CD4-positive, alpha-beta T cell treated with Interleukin-6 for 4 hours (primary cell): Measurements from ENCODE around the gene DNAAF2.
"Not testable (repeated sequence)": the region's sequence is repeated elsewhere in the genome, so short reads cannot be mapped to it uniquely, and the experiment has no call there.

Source experiments
- DNase-seq: peaks from one replicate; pipeline ENCODE4 v3.0.0-alpha.2; 2020; ENCODE audit warnings: mixed read lengths

Gene DNAAF2

DNA sequence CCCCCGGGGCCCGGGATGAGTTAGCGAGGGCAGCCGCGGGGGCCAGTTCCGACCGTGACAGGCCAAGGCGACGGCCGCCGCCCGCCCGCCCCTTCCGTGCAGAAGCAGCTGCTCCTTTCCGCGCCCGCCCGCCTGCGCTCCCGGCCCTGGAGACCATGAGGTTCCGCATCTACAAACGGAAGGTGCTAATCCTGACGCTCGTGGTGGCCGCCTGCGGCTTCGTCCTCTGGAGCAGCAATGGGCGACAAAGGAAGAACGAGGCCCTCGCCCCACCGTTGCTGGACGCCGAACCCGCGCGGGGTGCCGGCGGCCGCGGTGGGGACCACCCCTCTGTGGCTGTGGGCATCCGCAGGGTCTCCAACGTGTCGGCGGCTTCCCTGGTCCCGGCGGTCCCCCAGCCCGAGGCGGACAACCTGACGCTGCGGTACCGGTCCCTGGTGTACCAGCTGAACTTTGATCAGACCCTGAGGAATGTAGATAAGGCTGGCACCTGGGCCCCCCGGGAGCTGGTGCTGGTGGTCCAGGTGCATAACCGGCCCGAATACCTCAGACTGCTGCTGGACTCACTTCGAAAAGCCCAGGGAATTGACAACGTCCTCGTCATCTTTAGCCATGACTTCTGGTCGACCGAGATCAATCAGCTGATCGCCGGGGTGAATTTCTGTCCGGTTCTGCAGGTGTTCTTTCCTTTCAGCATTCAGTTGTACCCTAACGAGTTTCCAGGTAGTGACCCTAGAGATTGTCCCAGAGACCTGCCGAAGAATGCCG, 13.7 kb downstream of the DNAAF2 start:
- DNase-seq = peak; percentile 68

DNA sequence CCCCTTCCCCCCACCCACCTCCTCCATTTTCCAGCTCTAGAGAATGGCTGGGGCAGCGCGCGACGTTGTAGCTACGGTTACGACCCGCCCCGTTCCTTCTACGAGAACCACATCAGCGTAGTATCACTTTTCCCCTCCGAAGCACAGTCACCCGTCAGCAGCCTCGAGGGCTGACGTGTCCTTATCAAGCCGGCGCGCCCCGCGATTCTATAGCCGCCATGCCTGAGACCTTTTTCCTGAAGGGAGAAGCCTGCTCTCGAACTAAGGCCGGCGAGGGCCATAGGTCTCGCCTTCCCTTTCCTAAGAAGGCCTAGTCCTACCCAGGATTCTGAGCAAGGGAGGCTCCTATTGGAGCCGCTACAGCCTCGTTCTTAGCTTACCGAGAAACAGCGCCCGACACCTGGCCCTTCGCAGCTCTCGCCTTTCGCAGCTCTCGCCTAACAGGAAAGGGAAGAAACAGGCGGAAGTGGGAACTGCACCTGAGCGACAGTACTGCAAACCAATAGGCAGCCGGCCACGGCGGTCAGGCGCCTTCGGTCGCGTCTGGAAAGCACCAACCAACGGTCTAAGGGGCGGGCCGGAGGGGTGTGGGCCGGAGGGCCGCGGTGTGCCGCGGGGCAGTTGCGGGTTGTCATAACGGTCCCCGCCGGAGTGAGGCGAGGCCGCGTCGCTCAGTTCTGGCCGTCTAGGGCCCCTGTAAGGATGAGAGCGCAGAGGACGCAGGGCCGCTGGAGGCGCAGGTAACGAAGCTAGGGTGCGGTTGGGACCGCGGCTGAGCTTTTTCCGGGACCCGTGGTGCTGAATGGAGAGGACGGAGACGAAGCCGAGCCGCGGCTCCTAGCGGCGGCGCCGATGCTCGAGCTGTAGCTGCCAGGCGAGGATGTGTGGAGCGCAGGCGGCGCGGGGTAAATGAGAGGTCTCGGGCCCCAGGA, 14.6 kb downstream of the DNAAF2 start, which contains the start of the genes MGAT2 and RPL36AL:
TSS of gene MGAT2 (plus strand) at position 618 of the 932 bp plus-strand sequence. CDS start 470 bp downstream, outside the sequence.
TSS of gene RPL36AL (minus strand) at position 445 of the 932 bp plus-strand sequence. CDS start 1,522 bp downstream, outside the sequence.
- DNase-seq = peak; percentile 93

DNA sequence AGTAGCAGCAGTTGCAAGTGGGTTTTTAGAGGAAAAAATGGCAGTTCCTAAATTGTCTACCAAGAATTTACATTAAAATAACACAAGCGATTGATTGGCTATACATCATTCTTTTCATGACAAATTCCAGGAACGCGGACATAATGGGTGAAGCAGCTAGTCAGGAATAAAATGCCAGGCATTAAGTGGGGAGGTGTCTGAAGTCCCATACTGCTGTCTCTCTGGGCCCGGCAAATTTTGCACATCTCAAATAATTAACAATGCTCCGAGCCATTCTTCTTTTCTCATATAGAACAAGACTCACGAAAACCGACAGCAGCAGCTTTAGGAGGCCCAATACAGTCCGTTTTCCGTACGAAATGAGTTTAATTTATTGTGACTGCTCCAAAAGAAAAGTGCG, 15.3 kb downstream of the DNAAF2 start:
- no peak for DNase-seq

DNA sequence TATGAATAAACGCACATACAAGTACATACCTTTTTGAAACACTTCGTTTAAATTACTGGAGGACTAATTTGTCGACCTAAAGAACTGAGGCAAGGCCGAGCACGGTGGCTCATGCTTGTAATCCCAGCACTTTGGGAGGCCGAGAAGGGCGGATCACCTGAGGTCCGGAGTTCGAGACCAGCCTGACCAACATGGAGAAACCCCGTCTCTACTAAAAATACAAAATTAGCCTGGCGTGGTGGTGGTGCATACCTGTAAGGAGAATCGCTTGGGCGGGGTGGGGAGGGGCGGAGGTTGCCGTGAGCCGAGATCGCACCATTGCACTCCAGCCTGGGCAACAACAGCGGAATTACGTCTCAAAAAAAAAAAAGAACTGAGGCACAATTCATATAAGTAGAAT, 15.8 kb downstream of the DNAAF2 start:
- DNase-seq = not testable (repeated sequence)

DNA sequence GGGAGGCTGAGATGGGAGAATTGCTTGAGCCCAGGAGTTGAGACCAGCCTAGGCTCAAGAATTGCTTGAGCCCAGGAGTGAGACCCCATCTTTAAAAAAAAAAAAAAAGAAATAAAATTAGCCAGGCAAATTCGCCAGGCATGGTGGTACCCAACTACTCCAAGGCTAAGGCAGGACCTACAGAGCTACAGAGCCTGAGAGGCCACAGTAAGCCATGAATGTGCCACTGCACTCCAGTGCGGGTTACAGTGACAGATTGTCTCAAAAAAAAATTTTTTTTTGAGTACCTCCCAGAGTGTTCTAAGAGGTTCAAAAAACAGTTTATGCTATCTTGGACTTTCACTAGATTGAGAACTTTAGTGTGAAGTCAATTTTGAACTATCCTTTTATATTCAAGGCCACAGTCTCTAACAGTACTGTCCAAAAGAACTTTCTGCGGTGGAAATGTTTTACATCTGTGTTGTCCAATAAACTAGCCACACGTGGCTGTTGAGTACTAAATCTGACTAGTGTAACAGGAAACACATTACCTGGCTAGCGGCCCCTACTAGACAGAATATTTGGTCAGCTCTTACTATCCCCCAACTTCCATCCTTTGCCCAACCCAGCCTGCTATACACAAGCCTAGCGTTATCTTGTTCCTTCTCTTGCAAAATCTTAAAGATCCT, 17.1 kb downstream of the DNAAF2 start:
- DNase-seq = no peak

DNA sequence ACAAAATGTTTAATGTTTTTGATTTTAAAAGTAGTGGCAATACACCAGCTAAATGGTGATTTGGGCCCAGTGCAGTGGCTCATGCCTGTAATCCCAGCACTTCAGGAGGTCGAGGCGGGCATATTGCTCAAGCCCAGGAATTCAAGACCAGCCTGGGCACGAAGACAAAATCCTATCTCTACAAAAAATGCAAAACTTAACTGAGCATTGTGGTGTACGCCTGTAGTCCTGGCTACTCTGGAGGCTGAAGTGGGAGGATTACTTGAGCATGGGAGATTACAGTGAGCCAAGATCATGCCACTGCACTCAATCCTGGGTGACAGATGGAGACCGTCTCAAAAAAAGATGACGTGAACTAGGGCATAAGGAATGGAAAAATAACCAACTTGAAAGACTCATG, 19.3 kb downstream of the DNAAF2 start:
- DNase-seq = no peak

DNA sequence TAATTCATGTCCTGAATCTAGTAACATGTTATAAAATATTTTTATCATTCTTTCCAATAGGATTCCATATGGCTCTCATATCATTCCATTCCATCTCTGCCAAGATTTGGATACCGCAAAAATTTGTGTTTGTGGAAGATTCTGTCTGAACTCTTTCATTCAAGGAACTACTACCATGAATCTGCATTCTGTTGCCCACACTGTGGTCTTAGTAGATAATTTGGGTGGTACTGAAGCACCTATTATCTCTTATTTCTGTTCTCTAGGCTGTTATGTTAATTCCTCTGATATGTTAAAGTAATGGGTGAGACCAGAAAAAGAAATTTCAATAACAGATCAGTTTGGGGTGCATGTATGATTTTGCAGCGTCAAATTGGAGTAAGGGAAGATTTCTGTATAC, 20.8 kb downstream of the DNAAF2 start:
- DNase-seq = no peak

DNA sequence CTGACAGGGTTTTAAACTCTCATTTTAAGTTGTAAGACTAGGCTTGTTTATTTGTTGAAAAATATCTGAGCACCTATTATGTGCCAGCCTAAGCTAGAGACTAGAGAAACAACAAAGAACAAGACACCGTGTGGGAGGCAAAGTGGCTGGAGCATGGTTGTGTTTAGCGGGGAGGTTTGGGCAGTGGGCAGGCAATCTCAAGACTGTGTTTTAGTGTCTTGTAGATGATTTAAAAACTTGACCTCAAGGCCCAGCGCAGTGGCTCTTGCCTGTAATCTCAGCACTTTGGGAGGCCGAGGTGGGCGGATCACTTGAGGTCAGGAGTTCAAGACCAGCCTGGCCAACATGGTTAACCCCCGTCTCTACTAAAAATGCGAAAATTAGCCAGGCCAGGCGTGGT, 22.4 kb downstream of the DNAAF2 start:
- no peak for DNase-seq

DNA sequence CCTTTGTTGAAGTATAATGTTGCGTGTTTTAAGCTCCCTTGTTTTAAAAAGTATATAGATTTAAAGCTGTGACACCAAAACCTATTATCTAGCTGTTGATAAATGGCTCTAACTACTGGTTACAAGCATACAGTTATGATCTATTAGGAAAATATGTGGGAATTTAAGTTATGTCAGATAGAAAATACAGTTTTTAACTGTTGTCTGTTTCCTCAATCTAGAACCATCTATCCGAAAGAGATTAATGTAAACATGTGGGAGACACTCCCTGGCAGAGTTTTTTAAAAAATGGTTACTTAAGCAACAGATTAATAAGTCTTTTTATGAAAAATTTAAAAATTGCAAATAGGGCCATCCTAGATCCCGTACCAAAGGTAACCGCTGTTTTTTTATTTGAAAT, 22.8 kb downstream of the DNAAF2 start:
- DNase-seq = no peak

DNA sequence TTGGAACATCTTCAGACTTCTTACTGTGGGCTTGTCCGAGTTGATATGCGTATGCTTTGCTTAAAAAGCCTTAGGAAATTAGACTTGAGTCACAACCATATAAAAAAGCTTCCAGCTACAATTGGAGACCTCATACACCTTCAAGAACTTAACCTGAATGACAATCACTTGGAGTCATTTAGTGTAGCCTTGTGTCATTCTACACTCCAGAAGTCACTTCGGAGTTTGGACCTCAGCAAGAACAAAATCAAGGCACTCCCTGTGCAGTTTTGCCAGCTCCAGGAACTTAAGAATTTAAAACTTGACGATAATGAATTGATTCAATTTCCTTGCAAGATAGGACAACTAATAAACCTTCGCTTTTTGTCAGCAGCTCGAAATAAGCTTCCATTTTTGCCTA, 27.5 kb downstream of the DNAAF2 start:
- no peak for DNase-seq

DNA sequence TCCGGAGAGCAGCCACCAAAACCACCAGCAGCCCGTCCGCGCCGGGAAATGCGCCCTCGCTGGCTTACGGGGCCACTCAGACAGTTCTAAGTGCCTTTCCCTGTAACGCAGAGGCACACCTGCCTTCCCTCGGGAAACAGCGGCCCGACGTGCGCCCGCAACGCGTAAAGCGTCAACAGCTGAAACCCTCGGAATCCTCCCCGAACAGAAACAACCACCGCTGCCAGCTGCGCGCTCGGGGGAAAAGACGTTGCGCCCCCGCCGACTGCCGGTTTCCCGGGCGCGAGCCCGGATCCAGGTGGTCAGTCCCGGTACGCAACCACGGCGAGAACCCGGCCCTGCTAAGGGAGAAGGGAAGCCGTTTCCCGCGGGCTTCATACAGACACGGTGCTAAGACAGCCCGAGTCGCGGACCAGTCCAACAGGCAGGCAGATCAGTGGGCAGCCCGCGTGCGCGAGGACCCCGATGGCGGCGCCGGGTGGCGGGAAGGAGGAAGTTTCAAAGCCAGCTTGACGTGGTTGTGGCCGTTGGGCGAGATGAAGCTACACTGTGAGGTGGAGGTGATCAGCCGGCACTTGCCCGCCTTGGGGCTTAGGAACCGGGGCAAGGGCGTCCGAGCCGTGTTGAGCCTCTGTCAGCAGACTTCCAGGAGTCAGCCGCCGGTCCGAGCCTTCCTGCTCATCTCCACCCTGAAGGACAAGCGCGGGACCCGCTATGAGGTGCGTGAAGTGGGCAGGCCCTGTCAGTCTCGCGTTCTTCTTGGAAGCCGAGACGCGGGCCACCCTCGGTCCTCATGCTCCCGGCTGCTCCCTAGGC, 36.4 kb downstream of the DNAAF2 start, which contains the start of gene LRR1:
TSS of gene LRR1 (plus strand) at position 456 of the 816 bp plus-strand sequence. CDS start at position 537, 81 bp downstream.
- peak; percentile 86 for DNase-seq

DNA sequence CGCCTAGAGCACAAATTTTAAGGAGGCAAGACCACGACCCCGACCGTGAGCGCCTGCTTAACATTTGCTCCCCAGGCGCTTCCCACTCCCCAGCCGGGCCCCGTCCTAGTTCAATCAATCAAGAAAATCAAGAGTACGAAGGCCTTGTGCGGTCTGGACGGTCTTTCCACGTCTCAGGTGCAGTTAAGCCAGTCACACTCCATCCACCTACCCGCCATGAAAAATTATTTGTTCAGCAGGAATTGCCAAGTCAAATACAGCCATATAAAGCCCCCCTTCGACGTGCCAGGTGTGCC, 36.9 kb downstream of the DNAAF2 start:
- no peak for DNase-seq

DNA sequence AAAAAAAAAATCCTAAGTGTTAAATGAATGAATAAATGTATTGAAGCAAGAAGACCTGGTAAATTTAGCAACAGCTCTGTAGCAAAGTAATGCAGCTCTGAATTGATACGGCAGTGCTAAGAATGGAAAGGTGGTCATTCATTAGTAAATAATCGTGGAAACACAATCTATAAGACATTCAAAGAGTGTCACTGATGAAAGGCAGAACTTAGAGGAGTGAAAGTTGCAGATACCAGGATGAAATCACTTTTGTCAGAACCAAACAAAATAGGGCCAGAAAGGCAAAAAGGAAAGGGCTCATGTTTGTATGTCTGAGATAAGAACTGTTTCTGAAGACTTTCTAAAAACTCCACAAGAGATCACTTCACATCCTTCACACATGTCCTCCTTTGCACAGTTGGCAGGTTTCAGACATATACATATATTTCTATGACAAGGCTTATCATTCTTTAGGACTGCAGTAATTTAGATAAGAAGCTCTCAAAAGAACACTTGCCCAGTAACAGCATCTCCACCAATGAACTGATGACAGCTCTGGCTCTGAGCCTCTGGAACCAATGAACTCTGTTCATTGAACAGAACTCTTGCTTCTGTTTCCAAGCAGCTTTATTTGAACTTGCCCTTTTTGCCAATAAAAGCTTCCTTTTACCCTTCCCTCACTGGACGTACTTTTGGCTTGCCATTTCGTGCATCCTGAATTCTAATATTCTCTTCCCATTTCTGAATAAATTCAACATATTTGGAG, 40.5 kb downstream of the DNAAF2 start:
- no peak for DNase-seq

DNA sequence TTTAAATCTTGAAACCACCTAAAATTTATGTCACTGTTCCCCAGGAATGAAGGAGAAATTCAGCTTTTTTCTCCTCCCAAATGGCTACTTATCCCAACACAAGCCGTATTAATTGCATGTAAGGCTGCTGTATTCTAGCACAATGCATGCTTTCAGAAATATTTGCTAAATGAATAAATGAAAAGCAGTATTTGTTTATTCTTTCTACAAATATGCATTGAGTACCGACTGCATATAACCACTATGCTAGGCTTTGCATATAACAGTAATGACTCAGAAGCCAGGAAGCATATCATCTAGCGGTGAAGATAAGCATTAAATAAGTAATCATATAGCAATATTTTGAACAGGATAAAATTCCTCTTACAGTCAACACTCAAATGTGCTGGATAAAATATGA, 42.0 kb downstream of the DNAAF2 start:
- DNase-seq = no peak

DNA sequence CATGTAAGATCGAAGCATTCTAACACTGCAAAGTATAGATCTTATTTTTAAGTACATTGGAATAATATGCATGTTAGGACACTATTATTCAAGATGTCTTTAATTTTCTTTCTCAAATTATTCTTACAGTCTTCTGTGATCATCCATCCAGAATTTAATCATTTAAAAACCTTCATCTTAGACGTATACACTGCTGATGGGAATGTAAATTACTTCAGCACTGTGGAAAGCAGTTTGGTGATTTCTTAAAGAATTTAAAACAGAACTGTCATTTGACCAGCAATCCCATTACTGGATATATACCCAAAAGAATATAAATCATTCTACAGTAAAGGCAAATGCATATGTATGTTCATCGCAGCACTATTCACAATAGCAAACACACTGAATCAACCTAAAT, 45.7 kb downstream of the DNAAF2 start:
- DNase-seq = no peak

DNA sequence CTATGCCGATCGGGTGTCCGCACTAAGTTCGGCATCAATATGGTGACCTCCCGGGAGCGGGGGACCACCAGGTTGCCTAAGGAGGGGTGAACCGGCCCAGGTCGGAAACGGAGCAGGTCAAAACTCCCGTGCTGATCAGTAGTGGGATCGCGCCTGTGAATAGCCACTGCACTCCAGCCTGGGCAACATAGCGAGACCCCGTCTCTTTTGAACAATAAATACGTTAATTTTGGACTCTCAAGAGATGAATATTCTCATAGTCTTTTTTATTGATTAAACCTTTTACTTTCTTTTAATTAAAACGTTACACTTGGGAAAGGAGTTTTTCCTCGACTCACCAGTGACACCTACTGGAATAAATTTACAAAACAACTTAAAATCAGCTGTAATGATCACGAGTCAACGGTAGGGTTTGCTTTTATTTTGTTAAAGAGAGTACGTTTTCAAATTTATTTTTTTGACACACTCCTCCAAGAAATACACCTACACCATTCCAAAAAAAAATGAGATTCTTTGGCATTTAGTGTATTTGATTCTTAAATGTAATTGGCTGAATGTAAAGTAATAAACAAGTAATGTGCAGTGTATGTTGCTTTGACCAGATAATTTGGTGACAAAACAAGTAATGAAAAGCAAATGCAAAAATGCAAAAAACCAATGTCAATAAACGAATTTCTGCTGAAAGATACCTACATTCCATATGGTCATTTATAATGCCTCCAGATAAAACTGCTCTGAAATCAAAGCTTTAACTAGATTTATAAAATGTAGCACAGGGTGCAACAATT, 48.2 kb downstream of the DNAAF2 start:
- peak; percentile 38 for DNase-seq

DNA sequence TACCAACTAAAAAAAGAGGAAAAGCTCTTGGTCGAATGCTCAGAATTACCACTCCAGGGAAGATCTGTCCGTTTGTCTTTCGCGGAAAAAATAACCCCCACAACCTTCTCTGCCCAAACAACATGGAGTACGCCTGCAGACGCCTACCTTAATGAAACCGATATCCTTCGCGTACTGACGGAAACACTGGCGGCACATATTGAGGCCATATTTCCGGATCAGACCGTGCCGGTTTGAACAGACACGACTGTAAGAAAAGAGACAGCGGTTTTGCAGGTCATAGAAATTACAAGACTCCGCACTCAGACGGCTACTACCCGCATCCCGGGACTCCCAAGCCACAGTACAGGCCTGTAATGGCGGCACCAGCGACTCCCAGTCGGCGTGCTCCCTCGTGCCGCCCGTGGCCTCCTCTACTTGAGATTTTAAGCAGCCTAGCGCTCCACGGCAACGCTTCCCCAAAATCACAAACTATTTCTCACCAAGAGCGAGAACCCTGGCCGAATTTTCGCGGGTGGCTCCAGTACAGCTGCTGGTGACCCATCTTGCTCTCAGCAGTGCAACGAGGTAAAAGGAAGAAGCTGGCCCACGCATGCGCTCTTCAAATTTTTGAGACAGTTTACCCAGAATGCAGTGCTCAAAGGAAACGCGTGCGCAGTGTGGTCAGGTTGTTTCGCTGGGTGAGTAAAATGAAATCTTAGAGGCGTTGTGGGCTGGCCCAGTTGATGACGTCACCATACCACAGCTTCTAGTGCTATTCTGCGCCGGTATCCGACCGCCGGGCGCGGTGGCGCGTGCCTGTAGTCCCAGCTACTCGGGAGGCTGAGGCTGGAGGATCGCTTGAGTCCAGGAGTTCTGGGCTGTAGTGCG, 49.0 kb downstream of the DNAAF2 start, which contains the start of gene RPS29:
TSS of gene RPS29 (minus strand) at position 578 of the 870 bp plus-strand sequence. CDS start at position 544, 34 bp downstream.
- DNase-seq = peak; percentile 99

DNA sequence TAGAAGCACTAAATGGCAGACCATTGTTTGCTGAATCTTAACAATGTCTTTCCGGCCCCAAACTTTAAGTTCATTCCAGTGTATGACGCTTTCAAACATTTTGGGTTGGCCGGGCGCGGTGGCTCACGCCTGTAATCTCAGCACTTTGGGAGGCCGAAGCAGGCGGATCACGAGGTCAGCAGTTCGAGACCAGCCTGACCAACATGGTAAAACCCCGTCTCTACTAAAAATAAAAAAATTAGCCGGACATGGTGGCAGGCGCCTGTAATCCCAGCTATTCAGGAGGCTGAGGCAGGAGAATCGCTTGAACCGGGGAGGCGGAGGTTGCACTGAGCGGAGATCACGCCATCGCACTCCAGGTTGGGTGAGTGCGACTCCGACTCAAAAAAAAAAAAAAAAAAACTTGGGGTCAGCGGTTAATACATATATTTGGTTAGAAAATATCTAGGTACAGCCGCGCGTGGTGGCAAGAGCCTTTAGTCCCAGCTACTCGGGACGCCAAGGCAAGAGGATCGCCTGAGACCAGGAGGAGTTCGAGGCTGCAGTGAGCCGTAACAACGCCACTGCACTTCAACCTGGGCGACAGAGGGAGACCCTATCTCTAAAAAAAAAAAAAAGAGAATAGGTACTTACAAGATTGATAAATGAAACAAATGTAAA, 49.9 kb downstream of the DNAAF2 start:
- DNase-seq = peak; percentile 13

DNA sequence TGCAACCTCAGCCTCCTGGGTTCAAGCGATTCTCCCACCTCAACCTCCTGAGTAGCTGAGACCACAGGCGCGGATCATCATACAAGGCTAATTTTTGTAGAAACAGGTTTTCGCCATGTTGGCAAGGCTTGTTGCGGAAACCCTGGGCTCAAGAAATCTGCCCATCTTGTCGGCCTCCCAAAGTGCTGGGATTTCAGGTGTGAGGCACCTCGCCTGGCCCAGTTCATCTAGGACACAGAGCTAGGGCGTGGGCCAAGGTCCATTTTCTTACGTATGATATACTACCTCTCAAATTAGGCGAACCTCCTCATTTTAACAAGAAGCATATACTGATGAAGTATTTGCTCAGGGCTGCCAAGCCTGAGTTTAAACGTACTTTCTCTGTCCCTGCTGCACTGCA, 51.0 kb downstream of the DNAAF2 start:
- DNase-seq = no peak
